CD14-positive monocyte (primary cell): Measurements from ENCODE around the gene CACNA1E. TPM values are rescaled to one million over a fixed set of nuclear protein-coding genes. Genes with fewer than 3 reads are reported as not detected.
A peak's percentile ranks its signal among the peaks of the same experiment; 100 is the strongest.

ENCODE experiments used
- DNase-seq, 3 donors: peaks; one replicate each; pipeline ENCODE4 v3.0.0-alpha.2; 2011 to 2022
- H2AFZ ChIP-seq: 2 replicates; pipeline ENCODE4 v1.6.0; 2012; ENCODE audit warnings: mild to moderate bottlenecking, low read depth, low read length, inconsistent platforms; ENCODE audit not compliant: insufficient read depth, poor library complexity, severe bottlenecking
- H3K27ac ChIP-seq, 2 donors: 1 replicate in 1 of 2; 2 replicates in 1 of 2; pipeline ENCODE4 v1.5.1; 2012 to 2013; ENCODE audit warnings: low read length in 2 of 2, control low read depth in 1 of 2, inconsistent platforms in 1 of 2, low read depth in 1 of 2, mild to moderate bottlenecking in 1 of 2
- H3K27me3 ChIP-seq, 2 donors: one replicate each; pipeline versions ENCODE4 v1.6.0 to v1.6.1; 2011 to 2013; ENCODE audit warnings: low read length in 2 of 2; ENCODE audit not compliant: control insufficient read depth in 2 of 2, insufficient read depth in 2 of 2
- H3K36me3 ChIP-seq, 2 donors: replicated peaks in 1 of 2; 1 replicate in 1 of 2; 2 replicates in 1 of 2; pipeline versions ENCODE4 v1.5.1 to v1.6.1; 2012 to 2013; ENCODE audit warnings: low read length in 2 of 2, control low read depth in 1 of 2, inconsistent platforms in 1 of 2, mild to moderate bottlenecking in 1 of 2; ENCODE audit not compliant: insufficient read depth in 2 of 2, control insufficient read depth in 1 of 2
- H3K4me1 ChIP-seq, 2 donors: 1 replicate in 1 of 2; 2 replicates in 1 of 2; pipeline versions ENCODE4 v1.5.1 to v1.6.1; 2012 to 2013; ENCODE audit warnings: low read length in 2 of 2, control low read depth in 1 of 2, inconsistent platforms in 1 of 2, mild to moderate bottlenecking in 1 of 2, moderate library complexity in 1 of 2; ENCODE audit not compliant: insufficient read depth in 2 of 2, control insufficient read depth in 1 of 2
- H3K4me2 ChIP-seq: replicated peaks from 2 replicates; pipeline ENCODE3; 2012; ENCODE audit warnings: low read length, moderate library complexity, mild to moderate bottlenecking; ENCODE audit not compliant: poor library complexity, severe bottlenecking; ENCODE audit errors: extremely low read depth
- H3K4me3 ChIP-seq, 3 experiments: fragments of 200-600 bp in 1 of 3; sonication (generic) in 1 of 3; replicated peaks in 1 of 3; 1 replicate in 2 of 3; 2 replicates in 1 of 3; pipeline ENCODE4 v1.5.1; 2011 to 2013; ENCODE audit warnings: low read length in 3 of 3, mild to moderate bottlenecking in 3 of 3, control low read depth in 2 of 3, low read depth in 2 of 3, inconsistent platforms in 1 of 3, moderate library complexity in 1 of 3
- H3K79me2 ChIP-seq: 2 replicates; pipeline ENCODE4 v1.6.0; 2012; ENCODE audit warnings: mild to moderate bottlenecking, control low read depth, inconsistent platforms, low read length, moderate library complexity; ENCODE audit not compliant: insufficient read depth
- H3K9ac ChIP-seq: 2 replicates; pipeline ENCODE4 v1.6.0; 2017; ENCODE audit warnings: low read length, mild to moderate bottlenecking; ENCODE audit not compliant: insufficient read depth, poor library complexity, severe bottlenecking
- H3K9me3 ChIP-seq, 2 donors: replicated peaks in 1 of 2; 1 replicate in 1 of 2; 2 replicates in 1 of 2; pipeline versions ENCODE4 v1.5.1 to v1.6.1; 2012 to 2013; ENCODE audit warnings: low read length in 2 of 2, control low read depth in 1 of 2; ENCODE audit not compliant: control insufficient read depth in 1 of 2, insufficient read depth in 1 of 2
- H4K20me1 ChIP-seq: 2 replicates; pipeline ENCODE4 v1.6.0; 2012; ENCODE audit warnings: mild to moderate bottlenecking, low read length, control low read depth, moderate library complexity; ENCODE audit not compliant: insufficient read depth
- H3K27ac Mint-ChIP-seq, 7 donors: one replicate each; pipeline ENCODE4 v1.8.0; 2020; ENCODE audit warnings: mild to moderate bottlenecking in 7 of 7, mixed read lengths in 7 of 7, moderate library complexity in 6 of 7, inconsistent platforms in 2 of 7
- H3K27me3 Mint-ChIP-seq, 3 donors: one replicate each; pipeline ENCODE4 v1.8.0; 2021 to 2022; ENCODE audit warnings: low read depth in 3 of 3, mild to moderate bottlenecking in 3 of 3, mixed read lengths in 3 of 3, moderate library complexity in 3 of 3, inconsistent platforms in 1 of 3
- H3K36me3 Mint-ChIP-seq, 2 donors: one replicate each; pipeline ENCODE4 v1.8.0; 2020; ENCODE audit warnings: mixed read lengths in 2 of 2, inconsistent platforms in 1 of 2, mild to moderate bottlenecking in 1 of 2
- H3K4me1 Mint-ChIP-seq: one replicate; pipeline ENCODE4 v1.8.0; 2020; ENCODE audit warnings: mild to moderate bottlenecking, mixed read lengths
- H3K4me3 Mint-ChIP-seq, 2 donors: one replicate each; pipeline ENCODE4 v1.8.0; 2020; ENCODE audit warnings: mild to moderate bottlenecking in 2 of 2, mixed read lengths in 2 of 2, moderate library complexity in 1 of 2
- H3K9me3 Mint-ChIP-seq, 7 donors: one replicate each; pipeline ENCODE4 v1.8.0; 2020 to 2022; ENCODE audit warnings: mixed read lengths in 7 of 7, mild to moderate bottlenecking in 6 of 7, moderate library complexity in 6 of 7, inconsistent platforms in 2 of 7
- WGBS: methylation state at CpG from one replicate; pipeline ENCODE4 v1.1.5; 2013; ENCODE audit warnings: missing lambda C conversion rate; ENCODE audit not compliant: insufficient coverage; 5-methylcytosine and 5-hydroxymethylcytosine counted together
- intact Hi-C, 2 donors: fragments of 100-400 bp; cut with micrococcal nuclease; formaldehyde crosslinking; loops; one replicate each; pipeline versions ENCODE4 v1.15.0 to v1.15.1; 2023
- polyA plus RNA-seq, 3 donors: library from polyadenylated mRNA; depleted of rRNA in 1 of 3; unstranded in 2 of 3; stranded (reverse) in 1 of 3; fragments of 300-500 nt in 2 of 3; fragments of >200 nt in 1 of 3; fragmentation: Illumina TruSeq in 2 of 3; gene quantifications; 1 replicate in 2 of 3; 2 replicates in 1 of 3; pipeline ENCODE4 v1.2.3, GENCODE V29; 2012 to 2021
- TF ChIP-seq, protein P1 (sequence below): fragments of 200-600 bp; IDR thresholded peaks from one replicate; pipeline ENCODE4 v1.8.0; 2022; ENCODE audit warnings: antibody characterized with exemption, mild to moderate bottlenecking

The CACNA1E gene
- polyA plus RNA-seq, 3 donors, result 0.04 TPM; not detected in 2

- Histone ChIP-seq H3K27ac (peak overlapping the region in 1 of 2 donors; percentile 76), H3K79me2 (no peaks in the 10 kb centered on the region)
Measured at GRCh38 chr1:181503171-181503810, 20.0 kb downstream of the CACNA1E start.

DNA sequence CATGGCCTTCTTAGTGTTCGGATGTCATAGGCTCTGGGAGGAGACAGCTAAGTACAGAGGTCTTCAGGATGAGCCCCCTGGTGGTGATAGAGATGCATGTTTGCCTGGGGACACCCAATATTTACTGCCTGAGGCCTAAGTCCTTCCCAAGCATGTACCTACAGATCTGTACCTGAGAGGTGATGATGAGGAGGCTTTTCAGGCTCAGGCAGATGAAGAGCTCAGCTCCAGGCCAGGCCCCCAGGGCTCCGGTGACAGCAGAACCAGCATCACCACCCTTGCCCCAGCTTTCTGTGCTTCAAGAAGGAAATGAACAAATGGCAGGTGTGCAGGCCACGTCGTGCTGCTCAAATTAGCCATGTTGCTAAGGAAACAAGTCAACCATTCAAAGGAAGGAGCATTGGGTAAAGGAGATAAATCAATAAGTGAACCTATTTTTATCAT lies 21.1 kb downstream of the CACNA1E start:
- no peaks in the 10 kb centered on the region for H3K9me3 ChIP-seq
- peak overlapping the region; percentile 41 for H3K9ac ChIP-seq
- H3K4me3 Mint-ChIP-seq, result peak overlapping the region; percentile 72 to 93
- TF ChIP-seq, protein P1, sequence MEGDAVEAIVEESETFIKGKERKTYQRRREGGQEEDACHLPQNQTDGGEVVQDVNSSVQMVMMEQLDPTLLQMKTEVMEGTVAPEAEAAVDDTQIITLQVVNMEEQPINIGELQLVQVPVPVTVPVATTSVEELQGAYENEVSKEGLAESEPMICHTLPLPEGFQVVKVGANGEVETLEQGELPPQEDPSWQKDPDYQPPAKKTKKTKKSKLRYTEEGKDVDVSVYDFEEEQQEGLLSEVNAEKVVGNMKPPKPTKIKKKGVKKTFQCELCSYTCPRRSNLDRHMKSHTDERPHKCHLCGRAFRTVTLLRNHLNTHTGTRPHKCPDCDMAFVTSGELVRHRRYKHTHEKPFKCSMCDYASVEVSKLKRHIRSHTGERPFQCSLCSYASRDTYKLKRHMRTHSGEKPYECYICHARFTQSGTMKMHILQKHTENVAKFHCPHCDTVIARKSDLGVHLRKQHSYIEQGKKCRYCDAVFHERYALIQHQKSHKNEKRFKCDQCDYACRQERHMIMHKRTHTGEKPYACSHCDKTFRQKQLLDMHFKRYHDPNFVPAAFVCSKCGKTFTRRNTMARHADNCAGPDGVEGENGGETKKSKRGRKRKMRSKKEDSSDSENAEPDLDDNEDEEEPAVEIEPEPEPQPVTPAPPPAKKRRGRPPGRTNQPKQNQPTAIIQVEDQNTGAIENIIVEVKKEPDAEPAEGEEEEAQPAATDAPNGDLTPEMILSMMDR, result peak; percentile 15
- peak overlapping the region; percentile 37 to 95 (median 90) for H3K27ac Mint-ChIP-seq
- peaks cover 44 to 51% of the 10 kb centered on the region in 2 donors for H3K4me1 ChIP-seq
- H3K79me2 ChIP-seq, result no peaks in the 10 kb centered on the region
- peaks cover 59% of the 10 kb centered on the region for H3K4me1 Mint-ChIP-seq
- peak overlapping the region; percentile 64 for H3K4me2 ChIP-seq
- peak overlapping the region in 1 of 3 experiments; percentile 71 for H3K4me3 ChIP-seq
- WGBS, result 89% methylated on average over 1 of the region's 4 CpGs
- H3K9me3 Mint-ChIP-seq, result peaks cover 0 to 1% (median 0%) of the 10 kb centered on the region in 7 donors
- peaks cover 0 to 2% of the 10 kb centered on the region in 2 donors for H3K36me3 Mint-ChIP-seq
- peak overlapping the region; percentile 50 for H2AFZ ChIP-seq
- H3K27me3 ChIP-seq, result peaks cover 5 to 6% of the 10 kb centered on the region in 2 donors
- no peaks in the 10 kb centered on the region for H4K20me1 ChIP-seq
- H3K27ac ChIP-seq, result peak overlapping the region; percentile 54 to 76
- H3K27me3 Mint-ChIP-seq, result peaks cover 2 to 6% (median 2%) of the 10 kb centered on the region in 3 donors
- no peak for DNase-seq
- no peaks in the 10 kb centered on the region for H3K36me3 ChIP-seq
- intact Hi-C loops, result no loop called here

More at GRCh38 chr1:181503171-181503810, 20.0 kb downstream of the CACNA1E start:
- intact Hi-C loops, result no loop called here
- WGBS, result 69% methylated on average over 5 of the region's 6 CpGs
- Histone ChIP-seq H3K4me1 (peaks cover 44 to 51% of the 10 kb centered on the region in 2 donors), H4K20me1 (no peaks in the 10 kb centered on the region), H3K27me3 (peaks cover 7 to 8% of the 10 kb centered on the region in 2 donors), H3K9me3 (no peaks in the 10 kb centered on the region), H3K36me3 (no peaks in the 10 kb centered on the region), H3K9ac (no peak overlapping the region), H3K4me3 (no peak overlapping the region), H3K4me2 (no peak overlapping the region), H2AFZ (peak overlapping the region; percentile 50)
- no peak overlapping the region for H3K4me3 Mint-ChIP-seq
- peaks cover 5 to 8% (median 6%) of the 10 kb centered on the region in 3 donors for H3K27me3 Mint-ChIP-seq
- H3K4me1 Mint-ChIP-seq, result peaks cover 59% of the 10 kb centered on the region
- peaks cover 0 to 2% of the 10 kb centered on the region in 2 donors for H3K36me3 Mint-ChIP-seq
- peak in 1 of 3 donors; percentile 13 for DNase-seq
- H3K9me3 Mint-ChIP-seq, result peaks cover 0 to 3% (median 0%) of the 10 kb centered on the region in 7 donors
- H3K27ac Mint-ChIP-seq, result peak overlapping the region in 4 of 7 donors; percentile 19 to 57 (median 46)
- TF ChIP-seq, protein P1, result no peak
